ENCODE measurements around the gene TSPYL1.
"Not testable (repeated sequence)": the region's sequence is repeated elsewhere in the genome, so short reads cannot be mapped to it uniquely, and the experiment has no call there.

TSPYL1 gene

DNA sequence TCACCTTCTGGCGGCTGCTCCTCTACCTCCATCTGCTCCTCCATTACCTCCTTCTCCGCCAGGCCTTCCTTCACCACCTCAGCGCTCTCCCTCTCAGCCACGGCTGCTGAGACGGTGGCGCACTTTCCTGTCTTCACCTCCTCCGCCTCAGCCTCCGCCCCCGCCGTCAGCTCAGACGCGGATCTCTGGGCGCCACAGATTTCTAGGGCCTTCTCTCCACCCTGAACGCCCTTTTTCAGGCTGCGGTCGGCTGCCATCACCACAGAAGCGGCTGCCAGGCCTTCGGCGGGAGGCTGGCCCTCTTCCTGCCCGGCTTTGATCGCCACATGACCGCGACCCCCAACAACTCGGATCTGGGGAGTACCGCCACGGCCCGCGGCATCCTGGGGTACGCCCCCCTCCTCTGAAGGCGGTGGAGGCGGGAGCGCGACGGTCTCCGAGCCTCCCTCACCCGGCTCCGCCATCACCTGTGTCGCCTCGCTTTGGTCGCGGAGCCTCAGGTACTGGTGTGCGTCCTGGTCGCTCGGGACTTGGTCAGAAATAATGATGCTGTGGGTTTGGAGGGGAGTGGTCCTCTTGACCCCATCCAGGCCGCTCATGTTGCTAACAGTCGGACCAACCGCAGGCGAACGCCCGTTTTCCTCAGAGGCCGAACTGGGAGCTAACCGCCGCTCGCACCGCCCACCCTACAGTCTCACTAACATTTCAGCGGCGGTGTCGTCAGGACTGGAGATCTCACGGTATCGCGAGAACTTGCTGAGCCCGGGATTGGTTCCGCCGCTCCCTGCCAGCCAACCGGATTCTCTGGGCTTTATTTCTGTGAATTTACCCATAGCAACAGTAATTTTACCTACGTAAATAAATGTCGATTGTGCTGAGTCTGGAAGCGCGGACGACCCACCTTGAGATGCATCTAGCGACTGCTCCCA is at the start of gene TSPYL1:
Gene TSPYL1 (minus strand): TSS at position 699 of the 929 bp plus-strand sequence. CDS start 100 bp downstream, at position 599.
- DNase-seq = peak; percentile 92
- ATAC-seq = peak; percentile 96

DNA sequence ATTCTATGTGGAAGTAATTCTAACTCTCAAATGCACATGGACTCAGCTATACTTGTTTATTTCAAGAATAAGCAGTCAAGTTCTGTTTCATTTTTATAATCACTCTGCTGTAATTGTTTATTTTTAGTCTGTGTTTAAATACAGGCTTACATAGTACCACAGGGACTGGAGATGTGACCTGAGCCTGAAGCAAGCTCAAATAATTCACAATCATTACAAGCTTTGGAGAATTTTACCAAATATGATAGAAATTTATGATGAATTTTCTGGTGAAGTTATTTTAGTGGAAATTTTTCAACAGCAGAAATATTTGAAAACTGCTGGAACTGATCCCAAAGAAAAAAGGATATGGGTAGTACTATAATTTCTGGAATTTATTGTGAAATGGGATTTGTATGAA is 49.4 kb upstream of the TSPYL1 start:
- DNase-seq (no peak), ATAC-seq (no peak)

GRCh38 chr6:116328528-116328903 is 48.8 kb upstream of the TSPYL1 start:
- no peak for ATAC-seq
- DNase-seq = no peak

- ATAC-seq (no peak), DNase-seq (no peak)
Observed at GRCh38 chr6:116327803-116328527, 48.2 kb upstream of the TSPYL1 start.

GRCh38 chr6:116326996-116327395 is 47.3 kb upstream of the TSPYL1 start:
- DNase-seq (no peak), ATAC-seq (no peak)

- ATAC-seq (no peak), DNase-seq (no peak)
Observed at GRCh38 chr6:116326181-116326671, 46.5 kb upstream of the TSPYL1 start.

DNA sequence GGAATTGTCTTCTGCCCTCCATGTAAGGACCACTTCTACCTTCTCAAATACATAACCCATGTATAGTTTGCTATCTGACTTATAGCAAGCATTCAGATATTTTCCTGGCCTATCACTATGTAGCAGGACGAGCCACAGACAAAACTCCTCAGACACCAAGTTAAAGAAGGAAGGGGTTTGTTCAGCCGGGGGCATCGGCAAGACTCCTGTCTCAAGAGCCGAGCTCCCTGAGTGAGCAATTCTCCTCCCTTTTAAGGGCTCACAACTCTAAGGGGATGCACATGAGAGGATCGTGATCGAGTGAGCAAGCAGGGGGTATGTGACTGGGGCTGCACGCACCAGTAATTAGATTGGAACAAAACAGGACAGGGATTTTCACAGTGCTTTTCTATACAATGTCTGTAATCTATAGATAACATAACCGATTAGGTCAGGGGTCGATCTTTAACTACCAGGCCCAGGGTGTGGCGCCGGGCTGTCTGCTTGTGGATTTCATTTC is 46.0 kb upstream of the TSPYL1 start:
- not testable (repeated sequence) for DNase-seq, ATAC-seq

- ATAC-seq = no peak
- no peak for DNase-seq
Observed at GRCh38 chr6:116323863-116324262, 44.1 kb upstream of the TSPYL1 start.

GRCh38 chr6:116321933-116322332 is 42.2 kb upstream of the TSPYL1 start:
- DNase-seq, ATAC-seq: not testable (repeated sequence)

GRCh38 chr6:116316772-116317467 is 37.2 kb upstream of the TSPYL1 start:
- ATAC-seq (no peak), DNase-seq (no peak)

GRCh38 chr6:116314878-116315277 is 35.1 kb upstream of the TSPYL1 start:
- ATAC-seq (no peak), DNase-seq (no peak)

DNA sequence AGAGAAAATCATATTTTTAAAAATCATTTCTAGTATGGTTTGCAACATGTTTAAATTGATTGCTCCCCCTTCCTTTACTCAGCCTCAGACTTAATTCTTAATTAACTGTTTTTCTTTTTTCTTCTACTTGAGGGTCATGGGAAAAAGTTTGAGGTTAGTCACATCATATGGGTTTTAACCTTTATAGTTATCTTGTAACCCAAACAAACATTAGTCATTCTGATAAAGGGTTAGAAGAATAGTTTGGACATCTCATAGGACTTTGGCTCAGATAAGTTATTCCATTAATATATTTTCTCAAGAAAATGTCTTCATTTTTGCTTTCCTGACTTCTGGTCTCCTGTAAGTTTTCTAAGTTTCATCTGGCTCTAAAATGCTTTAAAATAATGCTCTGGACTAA is 34.5 kb upstream of the TSPYL1 start:
- no peak for DNase-seq

DNA sequence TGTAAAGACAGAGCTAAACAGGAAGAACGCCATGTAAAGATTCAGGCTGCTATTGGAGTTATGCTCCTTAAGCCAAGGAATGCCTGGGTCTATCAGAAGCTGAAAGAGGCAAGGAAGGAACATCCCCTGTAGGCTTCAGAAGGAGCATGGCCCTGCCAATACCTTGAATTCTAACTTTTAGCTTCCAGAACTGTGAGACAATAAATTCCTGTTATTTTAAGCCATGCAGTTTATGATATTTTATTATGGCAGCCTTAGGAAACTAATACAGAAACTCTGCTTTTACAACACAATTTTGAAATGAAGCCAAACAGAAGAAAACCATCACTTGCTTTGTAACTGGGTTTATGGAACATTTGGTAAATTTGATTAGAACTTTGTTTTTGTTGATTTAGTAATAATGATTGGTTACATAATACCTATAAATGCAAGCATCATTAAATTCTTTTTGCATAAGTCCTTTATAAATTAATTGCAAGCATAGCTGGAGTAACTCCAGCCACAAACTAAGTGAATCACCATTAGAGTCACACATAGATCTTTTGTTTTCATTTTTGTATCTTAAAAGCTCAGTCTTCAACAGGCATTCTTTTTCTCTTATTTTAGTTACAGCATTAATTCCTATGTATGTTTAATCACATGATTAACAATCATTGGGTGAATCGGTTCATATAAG is 33.5 kb upstream of the TSPYL1 start:
- DNase-seq = no peak
- no peak for ATAC-seq

More for the DNA sequence above, 34.5 kb upstream of the TSPYL1 start:
- ATAC-seq = no peak

- ATAC-seq (no peak), DNase-seq (no peak)
Observed at GRCh38 chr6:116309657-116310056, 29.9 kb upstream of the TSPYL1 start.

GRCh38 chr6:116309001-116309400 is 29.3 kb upstream of the TSPYL1 start:
- ATAC-seq (no peak), DNase-seq (no peak)

DNA sequence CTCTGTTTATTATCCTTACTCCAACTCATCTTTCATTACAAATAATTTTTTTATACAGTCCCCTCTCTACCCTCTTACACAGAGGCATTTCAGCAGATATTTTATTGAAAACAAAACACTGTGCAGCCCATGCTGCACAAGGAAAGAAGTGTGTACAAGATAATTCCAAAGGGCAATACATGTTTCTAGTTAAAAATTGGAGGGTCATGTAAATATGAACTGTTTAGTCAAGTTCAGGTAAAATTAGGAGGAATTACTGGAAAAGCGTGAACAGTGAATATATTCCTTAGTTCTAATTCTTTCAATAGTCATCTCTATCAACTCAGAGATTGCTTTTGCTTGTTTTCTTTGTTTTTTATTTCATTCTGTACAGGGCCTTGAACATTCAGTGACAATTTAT is 27.9 kb upstream of the TSPYL1 start:
- DNase-seq = no peak

DNA sequence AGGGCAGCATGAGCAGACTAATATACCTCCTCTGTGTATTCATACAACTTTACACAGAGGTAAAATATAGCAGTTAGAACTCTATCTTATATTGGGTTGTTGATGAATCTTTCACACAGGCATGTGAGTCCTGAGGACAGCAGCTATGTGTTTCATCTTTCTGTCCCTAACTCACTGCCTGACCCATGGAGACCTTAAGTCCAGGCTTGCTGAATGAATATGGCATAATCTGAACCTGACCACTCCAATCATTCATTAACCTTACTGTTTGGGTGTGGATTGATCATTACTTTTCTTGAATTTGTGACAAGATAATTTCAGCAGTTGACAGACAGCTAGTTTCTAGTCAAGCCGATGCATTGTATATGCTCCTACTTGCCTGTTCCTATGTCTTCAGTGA is 27.3 kb upstream of the TSPYL1 start:
- ATAC-seq (no peak), DNase-seq (no peak)

More for the DNA sequence above, 27.9 kb upstream of the TSPYL1 start:
- ATAC-seq = no peak

DNA sequence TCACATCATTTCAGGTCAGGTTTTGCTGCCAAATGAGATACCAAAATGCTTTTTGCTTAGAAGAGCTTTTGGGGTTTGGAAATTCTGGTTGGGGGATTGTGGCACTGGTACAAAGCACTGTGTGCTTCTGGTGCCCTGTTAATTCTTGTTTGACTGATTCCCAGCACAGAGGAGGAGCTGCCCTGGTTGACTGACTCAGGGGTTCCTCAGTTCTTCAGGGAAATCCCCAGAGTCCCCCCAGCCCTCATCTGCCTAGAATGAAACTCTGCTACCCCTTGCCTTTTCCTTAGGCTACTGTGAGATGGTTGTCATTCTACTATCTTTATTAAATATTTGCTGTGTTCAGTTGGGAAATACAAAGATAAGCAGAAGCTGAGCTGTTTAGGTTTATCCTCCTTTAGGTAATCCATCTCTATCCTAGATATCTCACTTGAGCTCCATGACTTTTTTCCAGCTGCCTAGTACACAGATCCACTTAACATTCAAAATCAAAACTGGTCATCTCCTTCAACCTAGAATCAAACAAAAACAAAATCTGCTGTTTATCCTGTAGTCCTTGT is 24.9 kb upstream of the TSPYL1 start:
- DNase-seq = no peak
- no peak for ATAC-seq

DNA sequence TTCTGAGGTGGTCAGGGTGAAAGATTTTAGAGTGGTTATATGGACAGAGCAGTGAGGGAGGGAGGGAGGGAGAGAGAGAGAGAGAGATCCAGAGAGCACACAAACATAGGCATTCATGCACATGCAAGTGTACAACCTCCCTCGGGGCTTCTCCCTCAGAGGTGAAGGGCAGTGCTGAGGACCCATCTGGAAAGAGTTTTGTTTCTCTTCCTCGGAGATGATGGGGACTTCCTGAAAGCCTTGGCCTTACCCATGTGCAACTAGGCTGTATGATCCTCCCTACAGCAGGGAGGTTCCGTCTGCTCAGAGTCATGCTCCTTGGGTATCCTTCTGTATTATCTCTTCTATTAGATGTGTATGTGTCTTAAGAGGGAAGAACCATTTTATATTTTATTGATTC is 21.4 kb upstream of the TSPYL1 start:
- DNase-seq (no peak), ATAC-seq (no peak)

- no peak for DNase-seq
- no peak for ATAC-seq
Observed at GRCh38 chr6:116300566-116300965, 20.8 kb upstream of the TSPYL1 start.

- DNase-seq = no peak
- ATAC-seq = no peak
Observed at GRCh38 chr6:116298973-116299372, 19.2 kb upstream of the TSPYL1 start.

All from stimulated activated naive CD8-positive, alpha-beta T cell treated with anti-CD3 and anti-CD28 coated beads, Interleukin-15, Interleukin-2, amounts not matched to agents 100 U/mL and 50 U/mL, for 24 hours (primary cell).